Psoas muscle (tissue), 8 donors: ENCODE measurements around the gene APOA4. TPM values are rescaled to one million over a fixed set of nuclear protein-coding genes. Genes with fewer than 3 reads are reported as not detected.

ENCODE experiments used
- ATAC-seq, 4 donors: fragments of 200-7000 bp; cut with Tn5 transposase; one replicate each; pipeline ENCODE4 v1.9.1; 2020; ENCODE audit warnings: moderate library complexity in 3 of 4, mild to moderate bottlenecking in 2 of 4
- DNase-seq, 2 donors: peaks; one replicate each; pipeline ENCODE4 v3.0.0-alpha.2; 2020
- H3K27ac ChIP-seq: fragments of 200-600 bp; one replicate; pipeline ENCODE4 v1.8.0; 2022
- H3K27me3 ChIP-seq, 3 donors: fragments of 200-600 bp in 1 of 3; one replicate each; pipeline versions ENCODE4 v1.6.1 to v1.8.0; 2013 to 2022; ENCODE audit warnings: low read length in 2 of 3, mild to moderate bottlenecking in 2 of 3, moderate library complexity in 1 of 3; ENCODE audit not compliant: insufficient read depth in 3 of 3
- H3K36me3 ChIP-seq, 2 donors: fragments of 200-600 bp in 1 of 2; one replicate each; pipeline versions ENCODE4 v1.6.1 to v1.8.0; 2013 to 2022; ENCODE audit warnings: low read depth in 1 of 2, mild to moderate bottlenecking in 1 of 2, moderate library complexity in 1 of 2; ENCODE audit not compliant: insufficient read depth in 1 of 2
- H3K4me1 ChIP-seq: fragments of 200-600 bp; one replicate; pipeline ENCODE4 v1.8.0; 2022
- H3K4me3 ChIP-seq: fragments of 200-600 bp; one replicate; pipeline ENCODE4 v1.8.0; 2022; ENCODE audit warnings: mild to moderate bottlenecking
- H3K9me3 ChIP-seq: fragments of 200-600 bp; one replicate; pipeline ENCODE4 v1.8.0; 2022
- CTCF ChIP-seq: fragments of 200-600 bp; IDR thresholded peaks from one replicate; pipeline ENCODE4 v1.8.0; 2022; ENCODE audit warnings: antibody characterized with exemption
- WGBS, 3 donors: extraction: QIAGEN DNeasy Blood & Tissue Kit; methylation state at CpG; one replicate each; pipeline versions ENCODE4 v1.1.6 to v1.1.7; 2013; 5-methylcytosine and 5-hydroxymethylcytosine counted together
- intact Hi-C, 2 donors: fragments of 100-400 bp; cut with DNase I; formaldehyde crosslinking; loops; one replicate each; pipeline versions ENCODE4 v1.11.0 to v1.14.2; 2022
- polyA plus RNA-seq, 3 donors: library from polyadenylated mRNA; stranded (reverse); fragments of 200-250 nt; gene quantifications; one replicate each; pipeline ENCODE4 v1.2.3, GENCODE V29; 2013
- total RNA-seq, 4 donors: library from RNA; stranded (reverse); fragmentation: NEBNext Ultra II Directional in 2 of 4; extraction: Animal tissue kit (Norgen Biotek cat#: 25700) in 2 of 4; gene quantifications; one replicate each; pipeline versions ENCODE4 v1.2.1 to v1.2.4, GENCODE V29; 2021 to 2023
- donor health status: healthy with polysubstance abuse.
- donor health status: DM: no; HTN: no; CAD: no; lungs with moderate emphysema.
- donor health status: Bipolar disorder and iron deficiency.
- donor health status: healthy.
- donor health status: DM: yes; HTN: yes; CAD: no.
- donor health status: DM: no; HTN: no; CAD: no.
- donor health status: DM: no; HTN: no; CAD: no.
- donor health status: DM: yes; HTN: yes; CAD: no.

The APOA4 gene
- total and polyA plus RNA-seq, 7 donors: 0.44 to 6.0 (median 0.50) TPM; not detected in 4

GRCh38 chr11:116830184-116830912 is 7.2 kb upstream of the APOA4 start:
- H3K27me3 ChIP-seq: no peaks in the 10 kb centered on the region
- DNase-seq (no peak), ATAC-seq (no peak)
- intact Hi-C loops: no loop called here
- no peak for TF ChIP-seq CTCF
- peaks cover 4% of the 10 kb centered on the region for H3K4me1 ChIP-seq
- H3K9me3 ChIP-seq: no peaks in the 10 kb centered on the region
- H3K27ac ChIP-seq: no peak overlapping the region
- H3K36me3 ChIP-seq: no peaks in the 10 kb centered on the region
- WGBS, 3 donors: 94 to 95% (median 94%) methylated on average over 13 to 17 of the region's 17 CpGs
- no peak overlapping the region for H3K4me3 ChIP-seq

- H3K4me1 ChIP-seq: no peaks in the 10 kb centered on the region
- no peaks in the 10 kb centered on the region for H3K36me3 ChIP-seq
- WGBS, 3 donors: 74 to 75% (median 75%) methylated on average over 9 of the region's 9 CpGs
- intact Hi-C loops: no loop called here
- no peak for TF ChIP-seq CTCF
- no peak for DNase-seq
- no peaks in the 10 kb centered on the region for H3K27me3 ChIP-seq
- ATAC-seq: no peak
- no peaks in the 10 kb centered on the region for H3K9me3 ChIP-seq
- H3K4me3 ChIP-seq: no peak within 1 kb of the TSS
- no peak within 1 kb of the TSS for H3K27ac ChIP-seq
Observed at GRCh38 chr11:116829525-116830183, 6.5 kb upstream of the APOA4 start, which contains the start of gene APOC3. Gene APOC3, plus strand, starts transcription at chr11:116829907. Its CDS starts 676 bp downstream, at chr11:116830583.

- H3K27ac ChIP-seq: no peak overlapping the region
- WGBS, 3 donors: 68 to 71% (median 69%) methylated on average over 12 to 16 of the region's 16 CpGs
- TF ChIP-seq CTCF: no peak
- H3K4me1 ChIP-seq: no peaks in the 10 kb centered on the region
- no peaks in the 10 kb centered on the region for H3K9me3 ChIP-seq
- intact Hi-C loops: no loop called here
- H3K27me3 ChIP-seq: no peaks in the 10 kb centered on the region
- no peak overlapping the region for H3K4me3 ChIP-seq
- DNase-seq: no peak
- H3K36me3 ChIP-seq: no peaks in the 10 kb centered on the region
- ATAC-seq: no peak
Observed at GRCh38 chr11:116828632-116829524, 5.8 kb upstream of the APOA4 start.

- no peak for TF ChIP-seq CTCF
- Histone ChIP-seq H3K36me3 (no peaks in the 10 kb centered on the region), H3K27ac (no peak overlapping the region), H3K9me3 (no peaks in the 10 kb centered on the region), H3K4me3 (no peak overlapping the region), H3K4me1 (no peaks in the 10 kb centered on the region), H3K27me3 (no peaks in the 10 kb centered on the region)
- DNase-seq: no peak
- ATAC-seq: no peak
- intact Hi-C loops: no loop called here
- WGBS, 3 donors: 96 to 98% (median 96%) methylated on average over 4 to 6 of the region's 6 CpGs
Observed at GRCh38 chr11:116827461-116827860, 4.4 kb upstream of the APOA4 start.
